NCI-H1092 (cell line): Measurements from ENCODE around the gene MRPS12.
A peak's percentile ranks its signal among the peaks of the same experiment; 100 is the strongest.
"Not testable (repeated sequence)": the region's sequence is repeated elsewhere in the genome, so short reads cannot be mapped to it uniquely, and the experiment has no call there.

Experiments
- DNase-seq: peaks from one replicate; lab custom pipeline; 2025; lab: John Stamatoyannopoulos, UW

Gene MRPS12

DNA sequence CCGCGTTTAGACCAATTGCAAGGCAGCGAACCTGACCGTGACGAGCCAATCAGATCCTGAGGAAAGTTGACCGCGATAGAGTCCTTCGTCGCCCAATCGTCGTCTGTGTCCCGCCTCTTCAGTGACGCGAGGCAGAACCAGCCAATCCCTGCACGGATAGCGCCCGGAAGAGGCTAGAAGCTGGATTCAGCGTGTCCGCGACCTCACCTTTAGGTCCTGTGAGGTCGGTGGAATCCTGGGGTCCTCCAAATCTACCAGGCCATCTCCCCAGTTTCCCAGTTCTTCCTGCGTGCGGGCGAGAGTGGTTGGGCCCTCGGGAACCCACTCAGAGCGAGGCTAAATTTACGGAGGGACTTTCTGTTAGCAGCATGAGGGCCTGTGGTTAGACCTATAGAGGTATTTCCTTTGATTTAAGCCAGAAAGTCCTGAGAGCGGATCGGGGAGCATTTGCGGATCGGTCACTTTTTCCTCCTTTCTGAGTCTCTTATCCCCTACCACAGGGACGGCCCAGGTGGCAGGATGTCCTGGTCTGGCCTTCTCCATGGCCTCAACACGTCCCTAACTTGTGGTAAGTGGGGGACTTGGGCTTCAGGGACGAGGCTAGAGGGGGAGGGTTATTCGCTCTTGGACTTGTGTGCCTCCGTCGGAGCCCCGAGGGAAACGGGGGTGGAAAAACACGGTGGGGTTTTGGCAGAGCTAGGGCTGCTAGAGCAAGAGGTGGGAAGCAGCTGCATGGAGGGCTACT is at the start of gene MRPS12:
Gene MRPS12 (plus strand): TSS at position 169 of the 745 bp plus-strand sequence. CDS start 351 bp downstream, at position 520.
- peak; percentile 97 for DNase-seq

DNA sequence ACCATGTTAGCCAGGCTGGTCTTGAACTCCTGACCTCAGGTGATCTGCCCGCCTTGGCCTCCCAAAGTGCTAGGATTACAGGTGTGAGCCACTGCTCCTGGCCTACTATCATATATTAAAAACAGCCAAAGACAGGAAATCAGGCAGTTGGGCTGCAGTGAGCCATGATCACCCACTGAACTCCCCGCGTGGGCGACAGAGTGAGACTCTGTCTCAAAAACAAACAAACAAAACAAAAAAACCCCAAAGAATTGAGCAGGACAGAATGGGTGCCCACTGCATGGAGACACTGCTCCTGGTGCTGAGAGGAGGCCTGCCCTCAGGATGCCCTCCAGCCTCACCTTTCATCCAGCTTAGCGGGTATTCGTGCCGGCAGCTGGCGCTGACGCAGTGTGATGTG is 47.5 kb upstream of the MRPS12 start:
- DNase-seq, result no peak

DNA sequence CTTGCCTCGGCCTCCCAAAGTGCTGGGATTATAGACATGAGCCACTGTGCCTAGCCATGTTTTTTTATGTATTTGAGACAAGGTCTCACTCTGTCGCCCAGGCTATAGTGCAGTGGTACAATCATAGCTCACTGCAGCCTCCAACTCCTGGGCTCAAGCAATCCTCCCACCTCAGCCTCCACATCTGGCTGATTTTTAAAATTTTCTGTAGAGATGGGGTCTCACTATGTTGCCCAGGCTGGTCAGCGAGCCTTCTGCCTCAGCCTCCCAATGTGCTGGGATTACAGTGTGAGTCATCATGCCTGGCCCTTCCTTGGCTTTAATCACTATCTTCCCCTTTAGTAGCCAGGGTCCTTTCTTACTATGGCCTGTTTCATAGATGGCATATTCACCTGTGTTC is 46.1 kb upstream of the MRPS12 start:
- DNase-seq, result not testable (repeated sequence)

DNA sequence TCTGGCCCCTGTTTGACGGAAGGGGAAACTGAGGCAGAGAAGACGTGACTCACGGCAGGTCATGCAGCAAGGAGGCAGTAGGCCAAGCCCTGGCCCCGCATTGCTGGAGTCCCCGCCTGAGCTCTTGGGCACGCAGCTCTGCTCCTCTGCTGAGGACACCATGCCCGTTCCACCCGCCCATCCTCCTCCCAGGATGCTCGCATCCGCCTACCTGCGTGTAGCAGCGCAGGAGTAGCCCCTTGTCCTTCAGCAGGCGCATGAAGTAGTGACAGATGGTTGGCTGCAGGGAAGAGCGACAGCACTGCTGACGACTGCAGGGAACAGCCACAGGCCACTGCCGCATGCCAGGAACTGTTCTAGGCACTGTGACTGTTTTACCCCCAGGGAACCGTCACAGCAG is 41.9 kb upstream of the MRPS12 start:
- DNase-seq, result no peak

DNA sequence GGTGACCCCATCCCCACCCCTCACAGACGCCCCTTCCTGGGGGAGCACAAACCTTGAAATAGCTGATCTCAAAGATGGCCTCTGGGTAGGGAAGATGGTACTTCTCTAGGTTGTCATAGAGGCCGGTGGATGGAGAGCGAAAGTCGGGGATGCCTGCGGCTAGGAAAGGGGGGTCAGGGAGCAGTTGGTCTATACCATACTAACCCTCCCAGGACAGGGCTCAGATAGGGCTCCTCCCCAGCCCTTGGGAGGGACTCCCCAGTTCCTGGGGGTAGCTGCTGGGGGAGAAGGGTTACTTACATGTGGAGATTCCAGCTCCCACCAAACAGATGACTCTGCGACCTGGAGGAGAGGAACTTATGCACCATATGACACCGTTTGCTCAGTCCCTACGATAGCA is 40.9 kb upstream of the MRPS12 start:
- no peak for DNase-seq

DNA sequence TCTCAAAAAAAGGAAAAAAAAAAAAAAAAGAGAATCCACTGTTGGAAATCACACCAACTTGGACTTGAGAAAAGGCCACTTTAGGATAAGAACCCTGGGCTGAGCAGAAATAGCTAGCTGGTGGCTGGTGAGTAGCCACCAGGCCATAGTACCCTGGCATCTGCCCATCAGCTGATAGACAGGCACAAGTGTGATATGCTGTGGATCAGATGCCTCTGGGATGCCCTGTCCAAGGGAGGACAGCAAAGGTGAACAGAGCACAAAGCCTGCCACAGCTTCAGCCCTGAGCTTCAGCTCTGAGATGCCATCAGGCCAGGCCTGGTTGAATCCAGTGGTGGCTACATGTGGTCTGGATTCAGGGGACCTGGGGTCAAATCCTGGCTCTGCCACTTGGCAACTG is 40.1 kb upstream of the MRPS12 start:
- DNase-seq, result no peak

DNA sequence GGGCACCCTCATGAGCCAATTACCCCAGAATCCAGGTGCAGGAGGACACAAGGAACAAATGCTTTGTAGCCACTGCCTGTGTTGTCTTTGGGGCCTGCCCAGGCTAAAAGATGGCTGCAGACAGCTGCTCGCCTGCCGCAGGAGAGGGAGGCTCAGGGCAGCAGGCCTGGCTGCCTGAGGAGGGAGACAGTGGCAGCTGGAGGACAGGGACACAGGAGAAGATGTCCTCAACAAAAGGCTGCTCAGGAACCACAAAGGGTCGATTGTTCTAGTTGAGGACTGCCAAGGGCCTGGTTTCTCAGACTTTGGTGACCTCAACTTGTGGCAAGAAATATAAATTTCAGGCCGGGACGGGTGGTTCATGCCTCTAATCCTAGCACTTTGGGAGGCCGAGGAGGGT is 39.0 kb upstream of the MRPS12 start:
- DNase-seq, result no peak

DNA sequence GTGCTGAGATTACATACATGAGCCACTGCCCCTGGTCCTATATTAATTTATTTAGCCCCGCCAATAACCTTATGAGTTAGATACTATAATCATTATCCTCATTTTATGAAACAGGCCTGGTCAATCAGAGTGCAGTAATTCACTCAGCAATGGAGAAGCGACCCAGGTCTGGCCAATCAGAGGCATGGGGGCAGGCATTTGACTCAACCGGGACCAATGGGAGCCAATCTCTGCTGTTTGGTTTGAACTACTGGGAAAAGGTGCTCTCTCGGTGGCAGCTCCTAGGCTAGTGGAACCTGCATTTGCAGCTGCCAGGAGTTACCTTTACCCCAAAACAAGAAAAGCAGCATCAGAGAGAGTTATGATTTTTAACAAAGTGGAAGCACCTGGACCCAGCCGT is 37.9 kb upstream of the MRPS12 start:
- no peak for DNase-seq

DNA sequence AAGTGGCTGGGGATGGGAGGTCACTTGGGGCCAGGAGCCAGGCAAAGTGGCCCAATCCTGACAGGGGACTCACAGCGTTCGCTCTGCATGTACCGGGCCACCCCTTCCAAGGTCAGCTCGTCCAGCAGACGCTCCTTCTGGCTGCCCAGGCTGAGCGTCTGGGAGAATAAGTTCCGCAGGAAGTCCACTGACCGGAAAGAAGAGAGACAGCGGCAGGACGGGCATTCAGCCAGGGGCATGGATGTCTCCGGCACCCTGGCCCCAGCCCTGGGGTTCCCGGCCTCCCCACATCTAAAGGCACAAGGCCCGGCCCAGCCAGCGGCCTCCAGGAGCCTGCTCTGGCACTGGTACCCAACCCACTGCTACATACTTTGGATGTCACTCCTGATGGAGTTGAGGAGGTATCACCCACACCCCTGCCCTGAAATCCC is 37.4 kb upstream of the MRPS12 start:
- no peak for DNase-seq

DNA sequence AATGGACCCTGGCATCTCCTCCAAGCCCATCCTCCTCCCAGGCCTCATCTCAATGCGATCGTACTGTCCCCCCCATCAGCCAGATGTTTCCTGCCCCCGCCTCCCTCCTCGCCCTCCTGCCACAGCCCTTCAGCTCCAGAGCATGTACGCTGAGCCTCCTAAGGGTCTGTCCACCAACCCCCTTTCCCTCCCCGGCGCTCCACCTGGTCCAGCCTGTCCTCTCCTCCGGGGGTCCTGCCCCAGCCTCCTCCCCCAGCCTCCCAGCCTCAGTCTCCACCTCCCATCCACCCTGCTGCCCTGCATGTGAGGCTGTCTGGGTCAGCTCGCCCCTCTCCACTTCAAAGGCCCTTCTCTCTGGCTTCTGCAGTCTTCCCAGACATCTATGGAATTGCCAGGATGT is 35.8 kb upstream of the MRPS12 start:
- no peak for DNase-seq

DNA sequence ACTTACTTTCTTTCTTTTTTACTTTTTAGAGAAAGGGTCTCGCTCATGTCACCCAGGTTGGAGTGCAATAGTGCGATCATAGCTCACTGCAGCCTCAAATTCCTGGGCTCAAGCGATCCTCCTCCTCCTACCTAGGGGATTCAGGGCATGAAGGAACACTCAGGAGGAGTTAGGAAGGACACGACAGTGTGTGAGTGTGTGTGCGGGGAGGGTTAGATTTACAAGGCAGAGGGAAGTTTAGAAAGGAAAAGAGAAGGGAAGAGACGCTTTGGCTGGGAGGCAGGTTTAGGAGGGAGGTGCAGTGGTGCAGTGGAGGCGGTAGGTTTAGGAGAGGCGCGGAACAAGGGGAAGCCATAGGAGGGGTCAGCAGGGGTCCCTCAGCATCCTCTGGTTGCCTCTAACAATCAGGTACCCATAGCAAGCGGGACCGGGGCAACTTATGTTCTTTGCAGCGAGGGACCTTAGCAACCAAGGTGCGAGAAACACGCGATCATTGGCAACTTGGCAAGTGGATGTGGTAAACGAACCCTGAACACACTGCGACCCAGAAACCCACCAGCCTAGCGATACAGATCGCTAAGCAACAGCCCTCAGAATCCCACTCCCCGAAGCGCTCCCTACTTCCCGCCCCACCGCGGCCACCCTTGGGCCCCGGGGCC is 31.8 kb upstream of the MRPS12 start:
- DNase-seq, result no peak

DNA sequence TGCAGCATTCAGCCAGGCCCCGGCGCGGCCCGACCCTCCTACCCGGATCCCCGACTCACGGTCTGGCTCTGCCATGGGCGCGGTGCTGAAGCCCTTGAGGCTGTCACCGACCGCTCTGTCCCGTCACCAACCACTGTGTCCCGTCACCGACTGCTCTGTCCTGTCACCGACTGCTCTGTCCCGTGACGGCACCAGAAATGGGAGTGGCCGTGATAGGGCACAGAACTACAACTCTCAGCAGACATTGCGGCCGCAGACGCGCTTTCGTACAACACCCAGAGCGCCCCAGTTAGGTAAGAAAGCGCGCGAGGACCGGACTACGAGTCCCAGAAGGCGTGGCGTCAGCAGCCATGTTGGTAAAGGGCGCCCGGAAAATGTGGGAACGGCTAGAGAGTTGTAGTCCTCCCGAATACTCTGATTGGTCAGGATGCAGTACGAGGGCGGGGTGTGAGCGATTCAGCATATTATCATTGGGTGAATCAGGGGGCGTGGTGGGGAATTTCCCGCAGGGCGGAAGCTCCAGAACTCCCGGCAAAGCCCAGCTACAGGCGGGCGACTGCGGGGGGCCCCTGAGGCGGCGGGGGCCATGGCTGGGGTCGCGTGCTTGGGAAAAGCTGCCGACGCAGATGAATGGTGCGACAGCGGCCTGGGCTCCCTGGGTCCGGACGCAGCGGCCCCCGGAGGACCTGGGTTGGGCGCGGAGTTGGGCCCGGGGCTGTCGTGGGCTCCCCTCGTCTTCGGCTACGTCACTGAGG is 31.1 kb upstream of the MRPS12 start, which contains the start of the genes NFKBIB and SIRT2:
Gene NFKBIB (plus strand): TSS at position 523 of the 755 bp plus-strand sequence. CDS start 64 bp downstream, at position 587.
Gene SIRT2 (minus strand): TSS at position 172 of the 755 bp plus-strand sequence. CDS start 97 bp downstream, at position 75.
- peak; percentile 97 for DNase-seq

DNA sequence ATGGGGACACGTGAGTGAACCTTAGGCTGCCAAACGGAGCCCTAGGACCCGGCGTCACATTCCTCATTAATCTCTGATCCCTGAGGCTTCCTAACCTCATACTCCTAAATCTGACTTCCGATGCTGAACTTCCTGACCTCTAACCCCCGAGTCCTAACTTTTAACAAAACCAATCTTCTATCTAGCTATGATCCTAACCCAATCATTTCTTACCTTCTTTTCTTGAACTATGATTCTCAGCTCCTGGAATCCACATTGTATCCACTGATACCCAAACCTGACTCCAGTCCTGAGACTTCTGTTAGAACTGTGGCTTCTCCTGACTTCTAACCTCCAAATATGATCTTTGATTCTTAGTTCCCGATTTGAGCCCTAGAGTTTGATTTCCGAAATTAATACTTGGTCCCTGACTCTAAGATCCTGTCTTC is 30.5 kb upstream of the MRPS12 start:
- no peak for DNase-seq

DNA sequence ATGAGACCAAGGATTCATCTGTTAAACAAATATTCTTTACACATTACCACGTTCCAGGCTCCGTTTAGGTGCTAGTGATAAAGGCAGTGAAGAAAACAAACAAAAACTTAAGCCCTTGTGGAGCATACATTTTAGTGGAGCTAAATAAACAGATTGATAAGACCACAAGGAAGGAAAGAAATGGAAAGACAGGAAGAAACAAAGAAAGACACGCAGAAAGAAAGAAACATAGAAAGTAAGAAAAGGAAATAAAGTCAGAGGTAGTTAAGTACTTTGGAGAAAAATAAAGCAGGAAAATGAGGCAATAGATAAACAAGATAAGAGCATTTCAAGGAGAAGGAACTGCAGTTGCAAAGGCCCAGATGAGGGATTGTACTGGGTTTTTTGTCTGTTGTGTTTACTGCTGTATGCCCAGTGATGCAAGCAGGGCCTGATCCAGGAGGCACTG is 30.0 kb upstream of the MRPS12 start:
- DNase-seq, result no peak

DNA sequence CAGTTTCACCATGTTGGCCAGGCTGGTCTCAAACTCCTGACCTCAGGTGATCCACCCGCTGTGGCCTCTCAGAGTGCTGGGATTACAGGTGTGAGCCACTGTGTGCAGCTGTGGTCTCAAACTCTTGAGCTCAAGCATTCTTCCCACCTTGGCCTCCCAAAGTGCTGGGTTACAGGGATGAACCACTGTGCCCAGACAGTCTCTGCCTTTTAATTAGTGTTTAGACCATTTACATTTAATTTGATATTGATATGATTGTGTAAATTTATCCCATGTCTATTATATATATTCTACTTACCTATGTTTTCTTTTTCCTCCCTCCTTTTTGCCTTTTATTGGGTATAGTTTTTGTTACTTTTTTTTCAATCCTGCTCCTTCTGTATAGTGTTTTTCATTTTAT is 29.1 kb upstream of the MRPS12 start:
- DNase-seq, result no peak

DNA sequence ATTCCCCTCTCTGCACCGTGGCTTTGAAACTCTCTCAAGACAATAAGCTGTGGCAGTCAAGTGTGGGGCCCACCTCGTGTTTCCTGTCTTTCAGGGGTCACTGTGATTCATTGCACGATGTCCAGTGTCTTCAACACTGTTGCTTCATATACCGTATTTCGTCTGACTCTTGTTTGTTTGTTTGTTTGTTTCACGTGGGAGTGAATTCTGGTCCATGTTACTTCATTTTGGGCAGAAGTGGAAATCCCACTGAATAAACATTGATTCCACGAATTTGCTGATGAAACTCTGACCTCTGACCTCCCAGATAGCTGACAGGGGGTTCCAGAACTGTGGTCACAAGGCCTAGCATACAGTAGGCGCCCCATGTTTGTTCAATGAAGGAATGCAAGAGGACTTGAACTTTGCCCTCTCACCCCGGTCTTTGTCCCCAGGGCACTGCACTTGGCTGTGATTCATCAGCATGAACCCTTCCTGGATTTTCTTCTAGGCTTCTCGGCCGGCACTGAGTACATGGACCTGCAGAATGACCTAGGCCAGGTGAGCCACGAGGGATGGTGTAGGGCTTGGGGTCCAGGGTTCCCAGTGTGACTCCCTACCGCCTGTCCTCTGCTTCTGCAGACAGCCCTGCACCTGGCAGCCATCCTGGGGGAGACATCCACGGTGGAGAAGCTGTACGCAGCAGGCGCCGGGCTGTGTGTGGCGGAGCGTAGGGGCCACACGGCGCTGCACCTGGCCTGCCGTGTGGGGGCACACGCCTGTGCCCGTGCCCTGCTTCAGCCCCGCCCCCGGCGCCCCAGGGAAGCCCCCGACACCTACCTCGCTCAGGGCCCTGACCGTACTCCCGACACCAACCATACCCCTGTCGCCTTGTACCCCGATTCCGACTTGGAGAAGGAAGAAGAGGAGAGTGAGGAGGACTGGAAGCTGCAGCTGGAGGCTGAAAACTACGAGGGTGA is 25.9 kb upstream of the MRPS12 start:
- DNase-seq, result no peak

DNA sequence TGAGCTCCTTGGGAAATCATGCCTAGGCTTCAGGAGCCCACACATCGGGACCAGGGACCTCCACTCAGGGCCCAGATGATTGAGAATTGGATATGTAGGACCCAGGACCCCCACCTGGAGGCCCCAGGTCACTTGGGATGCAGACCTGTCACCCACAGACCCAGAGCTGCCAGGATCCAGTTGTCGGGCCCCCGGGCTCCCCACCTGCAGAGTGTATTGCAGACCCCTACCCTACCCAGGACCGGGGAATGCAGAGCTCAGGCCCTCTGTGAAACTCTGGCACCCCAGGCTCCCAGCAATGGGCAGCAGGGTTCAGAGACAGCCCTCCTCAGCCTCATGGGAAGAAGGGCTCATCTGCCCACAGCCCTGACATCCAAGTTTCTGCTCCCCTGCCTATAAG is 25.1 kb upstream of the MRPS12 start:
- no peak for DNase-seq

DNA sequence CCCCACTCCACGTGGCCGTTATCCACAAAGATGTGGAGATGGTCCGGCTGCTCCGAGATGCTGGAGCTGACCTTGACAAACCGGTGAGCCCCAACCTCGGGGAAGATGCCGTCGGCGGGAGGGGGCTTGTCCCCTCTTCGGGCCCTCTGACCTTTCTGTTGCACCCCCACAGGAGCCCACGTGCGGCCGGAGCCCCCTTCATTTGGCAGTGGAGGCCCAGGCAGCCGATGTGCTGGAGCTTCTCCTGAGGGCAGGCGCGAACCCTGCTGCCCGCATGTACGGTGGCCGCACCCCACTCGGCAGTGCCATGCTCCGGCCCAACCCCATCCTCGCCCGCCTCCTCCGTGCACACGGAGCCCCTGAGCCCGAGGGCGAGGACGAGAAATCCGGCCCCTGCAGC is 23.5 kb upstream of the MRPS12 start:
- no peak for DNase-seq

DNA sequence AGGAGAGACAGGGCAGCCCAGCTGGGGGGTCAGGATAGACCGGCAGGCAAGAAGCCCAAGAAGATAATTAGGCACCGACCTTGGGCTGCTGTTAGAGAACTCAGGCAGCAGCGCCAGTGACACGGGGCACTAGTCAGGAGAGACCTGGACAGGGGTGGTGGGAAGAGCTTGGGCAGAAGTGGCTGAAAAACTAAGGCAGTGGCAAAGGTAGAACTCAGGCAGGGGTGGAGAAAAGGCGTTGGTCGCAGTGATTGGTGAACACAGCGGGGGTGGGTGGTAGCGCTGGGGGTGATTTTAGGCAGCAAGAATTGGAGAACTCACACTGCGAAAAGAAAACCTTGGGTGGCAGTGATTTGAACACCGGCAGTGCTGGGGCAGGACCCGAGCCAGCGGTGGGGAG is 23.1 kb upstream of the MRPS12 start:
- DNase-seq, result no peak

DNA sequence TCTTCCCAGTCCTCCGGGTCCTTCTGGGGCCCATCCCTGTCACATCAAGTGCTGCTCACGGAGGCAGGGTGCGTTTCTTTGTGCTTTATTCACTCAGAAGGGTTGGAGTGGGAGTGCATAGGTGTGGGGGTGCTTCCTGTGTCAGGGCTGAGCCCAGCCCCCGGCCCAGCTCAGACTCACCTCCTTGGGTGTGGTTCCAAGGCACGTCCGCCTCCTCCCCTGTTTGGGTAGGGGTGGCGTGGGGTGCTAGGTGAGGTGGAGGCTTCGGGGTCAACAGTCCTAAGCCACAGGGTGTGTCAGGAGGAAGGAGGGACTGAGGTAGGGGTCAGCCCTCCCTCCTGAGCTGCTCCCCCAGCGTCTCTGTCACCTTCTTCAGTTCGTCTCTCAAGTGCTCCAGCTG is 21.8 kb upstream of the MRPS12 start:
- no peak for DNase-seq

DNA sequence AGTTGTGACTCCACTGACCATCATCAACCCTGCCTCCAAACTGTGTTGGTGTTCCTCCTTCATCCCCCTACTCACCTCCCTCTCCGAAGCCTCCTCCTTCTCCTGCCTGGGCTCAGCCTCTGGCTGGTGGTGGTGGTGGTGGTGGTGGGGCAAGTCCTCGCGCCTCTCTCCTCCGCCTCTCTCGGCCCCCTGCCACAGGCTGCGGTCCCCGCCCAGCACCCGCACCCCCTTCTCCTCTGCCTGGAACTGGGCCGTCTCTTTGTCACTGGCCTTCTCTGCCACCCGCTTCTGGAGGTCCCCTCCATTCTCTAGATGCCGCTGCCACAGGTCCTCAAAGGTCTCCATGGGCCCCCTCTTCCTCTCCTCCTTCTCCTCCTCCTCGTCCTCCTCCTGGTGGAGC is 20.3 kb upstream of the MRPS12 start:
- no peak for DNase-seq
